ENCODE measurements around the gene AVL9.
"Not testable (repeated sequence)": the region's sequence is repeated elsewhere in the genome, so short reads cannot be mapped to it uniquely, and the experiment has no call there.

The AVL9 gene

GRCh38 chr7:32618470-32618869 is 123.2 kb downstream of the AVL9 start:
- Histone ChIP-seq H2AFZ (ENCODE audit: low read depth, low read length, severe bottlenecking) (no peak overlapping the region), H3K9ac (ENCODE audit: low read length) (no peak overlapping the region), H3K4me2 (ENCODE audit: low read depth, low read length, poor library complexity, severe bottlenecking) (no peak overlapping the region), H3F3A (ENCODE audit: insufficient read depth) (no peaks in the 10 kb centered on the region), H3K27me3 (ENCODE audit: low read length) (no peaks in the 10 kb centered on the region), H3K79me2 (ENCODE audit: insufficient read depth, low read length) (no peaks in the 10 kb centered on the region), H3K36me3 (ENCODE audit: low read length) (no peaks in the 10 kb centered on the region), H3K4me3 (ENCODE audit: insufficient read depth, low read length, poor library complexity, severe bottlenecking) (no peak overlapping the region), H3K9me2 (replicated peaks; ENCODE audit: insufficient read depth, low read length) (no peaks in the 10 kb centered on the region), H4K20me1 (ENCODE audit: low read depth, low read length) (no peaks in the 10 kb centered on the region), H3K27ac (ENCODE audit: low read depth, low read length) (no peak overlapping the region), H3K9me3 (ENCODE audit: insufficient read depth, low read length) (no peaks in the 10 kb centered on the region)
- TF ChIP-seq EZH2phosphoT487 (conservative IDR thresholded peaks at IDR 0.05; ENCODE audit: low read length) (no peak), CTCF (IDR thresholded peaks at IDR 0.05; ENCODE audit: insufficient read depth, low read length, poor library complexity, severe bottlenecking) (no peak)

GRCh38 chr7:32618987-32619386 is 123.7 kb downstream of the AVL9 start:
- TF ChIP-seq EZH2phosphoT487 (conservative IDR thresholded peaks at IDR 0.05; ENCODE audit: low read length) (no peak), CTCF (IDR thresholded peaks at IDR 0.05; ENCODE audit: insufficient read depth, low read length, poor library complexity, severe bottlenecking) (no peak)
- H3K27ac ChIP-seq (ENCODE audit: low read depth, low read length), result no peak overlapping the region
- H3F3A ChIP-seq (ENCODE audit: insufficient read depth), result no peaks in the 10 kb centered on the region
- no peak overlapping the region for H3K9ac ChIP-seq (ENCODE audit: low read length)
- no peak overlapping the region for H3K4me2 ChIP-seq (ENCODE audit: low read depth, low read length, poor library complexity, severe bottlenecking)
- H4K20me1 ChIP-seq (ENCODE audit: low read depth, low read length), result no peaks in the 10 kb centered on the region
- H3K36me3 ChIP-seq (ENCODE audit: low read length), result no peaks in the 10 kb centered on the region
- no peak overlapping the region for H3K4me3 ChIP-seq (ENCODE audit: insufficient read depth, low read length, poor library complexity, severe bottlenecking)
- no peaks in the 10 kb centered on the region for H3K9me3 ChIP-seq (ENCODE audit: insufficient read depth, low read length)
- H3K9me2 ChIP-seq (replicated peaks; ENCODE audit: insufficient read depth, low read length), result no peaks in the 10 kb centered on the region
- H3K79me2 ChIP-seq (ENCODE audit: insufficient read depth, low read length), result no peaks in the 10 kb centered on the region
- H2AFZ ChIP-seq (ENCODE audit: low read depth, low read length, severe bottlenecking), result no peak overlapping the region
- no peaks in the 10 kb centered on the region for H3K27me3 ChIP-seq (ENCODE audit: low read length)

- not testable (repeated sequence) for H4K20me1 ChIP-seq (ENCODE audit: low read depth, low read length); H3K27me3 ChIP-seq (ENCODE audit: low read length); H3K4me2 ChIP-seq (ENCODE audit: low read depth, low read length, poor library complexity, severe bottlenecking); H3K36me3 ChIP-seq (ENCODE audit: low read length); H3K4me3 ChIP-seq (ENCODE audit: insufficient read depth, low read length, poor library complexity, severe bottlenecking); H3K9ac ChIP-seq (ENCODE audit: low read length); H3K27ac ChIP-seq (ENCODE audit: low read depth, low read length); H3K9me2 ChIP-seq (replicated peaks; ENCODE audit: insufficient read depth, low read length); H3F3A ChIP-seq (ENCODE audit: insufficient read depth); H3K9me3 ChIP-seq (ENCODE audit: insufficient read depth, low read length); H2AFZ ChIP-seq (ENCODE audit: low read depth, low read length, severe bottlenecking); H3K79me2 ChIP-seq (ENCODE audit: insufficient read depth, low read length)
These were observed 124.1 kb downstream of the AVL9 start for GRCh38 chr7:32619416-32619815.

- no peak overlapping the region for H3K27ac ChIP-seq (ENCODE audit: low read depth, low read length)
- no peaks in the 10 kb centered on the region for H3K79me2 ChIP-seq (ENCODE audit: insufficient read depth, low read length)
- no peaks in the 10 kb centered on the region for H4K20me1 ChIP-seq (ENCODE audit: low read depth, low read length)
- no peaks in the 10 kb centered on the region for H3K9me3 ChIP-seq (ENCODE audit: insufficient read depth, low read length)
- H3K4me2 ChIP-seq (ENCODE audit: low read depth, low read length, poor library complexity, severe bottlenecking), result no peak overlapping the region
- no peaks in the 10 kb centered on the region for H3K9me2 ChIP-seq (replicated peaks; ENCODE audit: insufficient read depth, low read length)
- no peaks in the 10 kb centered on the region for H3K27me3 ChIP-seq (ENCODE audit: low read length)
- H3K4me3 ChIP-seq (ENCODE audit: insufficient read depth, low read length, poor library complexity, severe bottlenecking), result no peak overlapping the region
- no peak for TF ChIP-seq CTCF (IDR thresholded peaks at IDR 0.05; ENCODE audit: insufficient read depth, low read length, poor library complexity, severe bottlenecking)
- no peak for TF ChIP-seq EZH2phosphoT487 (conservative IDR thresholded peaks at IDR 0.05; ENCODE audit: low read length)
- no peaks in the 10 kb centered on the region for H3F3A ChIP-seq (ENCODE audit: insufficient read depth)
- H3K9ac ChIP-seq (ENCODE audit: low read length), result no peak overlapping the region
- no peaks in the 10 kb centered on the region for H3K36me3 ChIP-seq (ENCODE audit: low read length)
- no peak overlapping the region for H2AFZ ChIP-seq (ENCODE audit: low read depth, low read length, severe bottlenecking)
These were observed 135.7 kb downstream of the AVL9 start for GRCh38 chr7:32631021-32631420.

GRCh38 chr7:32631590-32632497 is 136.6 kb downstream of the AVL9 start:
- not testable (repeated sequence) for H3K79me2 ChIP-seq (ENCODE audit: insufficient read depth, low read length); H3K4me2 ChIP-seq (ENCODE audit: low read depth, low read length, poor library complexity, severe bottlenecking); H3K27ac ChIP-seq (ENCODE audit: low read depth, low read length); H3K9ac ChIP-seq (ENCODE audit: low read length); H3F3A ChIP-seq (ENCODE audit: insufficient read depth); H3K9me3 ChIP-seq (ENCODE audit: insufficient read depth, low read length); H2AFZ ChIP-seq (ENCODE audit: low read depth, low read length, severe bottlenecking); H3K9me2 ChIP-seq (replicated peaks; ENCODE audit: insufficient read depth, low read length); H3K36me3 ChIP-seq (ENCODE audit: low read length); H3K27me3 ChIP-seq (ENCODE audit: low read length); H4K20me1 ChIP-seq (ENCODE audit: low read depth, low read length); H3K4me3 ChIP-seq (ENCODE audit: insufficient read depth, low read length, poor library complexity, severe bottlenecking)
